Measurements from ENCODE around the gene SMC6.

SMC6 gene

GRCh38 chr2:17713291-17713690 is 40.3 kb downstream of the SMC6 start:
- no peak for DNase-seq

- DNase-seq: no peak
Observed at GRCh38 chr2:17710547-17711248, 42.9 kb downstream of the SMC6 start.

GRCh38 chr2:17709897-17710296 is 43.7 kb downstream of the SMC6 start:
- DNase-seq: no peak

GRCh38 chr2:17708501-17708900 is 45.1 kb downstream of the SMC6 start:
- DNase-seq: no peak

- no peak for DNase-seq
Observed at GRCh38 chr2:17706845-17707244, 46.8 kb downstream of the SMC6 start.

- DNase-seq: no peak
Observed at GRCh38 chr2:17690776-17691175, 62.8 kb downstream of the SMC6 start.

- no peak for DNase-seq
Observed at GRCh38 chr2:17689010-17689409, 64.6 kb downstream of the SMC6 start.

GRCh38 chr2:17688600-17688999 is 65.0 kb downstream of the SMC6 start:
- DNase-seq: no peak

- no peak for DNase-seq
Observed at GRCh38 chr2:17683981-17684380, 69.6 kb downstream of the SMC6 start.

- no peak for DNase-seq
Observed at GRCh38 chr2:17682098-17682857, 71.3 kb downstream of the SMC6 start.

GRCh38 chr2:17680119-17680518 is 73.5 kb downstream of the SMC6 start:
- DNase-seq: no peak

- DNase-seq: no peak
Observed at GRCh38 chr2:17674817-17675216, 78.8 kb downstream of the SMC6 start.

- DNase-seq: no peak
Observed at GRCh38 chr2:17672583-17673317, 80.9 kb downstream of the SMC6 start.

GRCh38 chr2:17667898-17668297 is 85.7 kb downstream of the SMC6 start:
- no peak for DNase-seq

- DNase-seq: no peak
Observed at GRCh38 chr2:17664534-17664933, 89.1 kb downstream of the SMC6 start.

GRCh38 chr2:17662723-17663122 is 90.9 kb downstream of the SMC6 start:
- DNase-seq: no peak

- no peak for DNase-seq
Observed at GRCh38 chr2:17661460-17661859, 92.2 kb downstream of the SMC6 start.

- no peak for DNase-seq
Observed at GRCh38 chr2:17660219-17660618, 93.4 kb downstream of the SMC6 start.

GRCh38 chr2:17658251-17658843 is 95.3 kb downstream of the SMC6 start:
- DNase-seq: peak in 1 of 2 donors; percentile 26

- DNase-seq: no peak
Observed at GRCh38 chr2:17657759-17658158, 95.9 kb downstream of the SMC6 start.

GRCh38 chr2:17652681-17653394 is 100.8 kb downstream of the SMC6 start:
- no peak for DNase-seq

- no peak for DNase-seq
Observed at GRCh38 chr2:17649026-17649425, 104.6 kb downstream of the SMC6 start.

- peak; percentile 85 to 86 for DNase-seq
Observed at GRCh38 chr2:17648581-17648980, 105.0 kb downstream of the SMC6 start.
